Lung (tissue), 12 donors: ENCODE data around the gene CTDSPL. TPM values are rescaled to one million over a fixed set of nuclear protein-coding genes. Genes with fewer than 3 reads are reported as not detected.

Source experiments
- ATAC-seq: fragments of 200-7000 bp; cut with Tn5 transposase; one replicate; pipeline ENCODE4 v1.9.1; 2020; ENCODE audit warnings: moderate number of reproducible peaks; ENCODE audit not compliant: insufficient read depth, low FRiP score
- DNase-seq, 3 donors: peaks; one replicate each; pipeline ENCODE4 v3.0.0-alpha.2; 2013 to 2017
- H3K27ac ChIP-seq, 2 donors: one replicate each; pipeline ENCODE4 v1.5.1; 2013; ENCODE audit warnings: mild to moderate bottlenecking in 2 of 2, moderate library complexity in 2 of 2, control low read depth in 1 of 2, inconsistent platforms in 1 of 2, low read depth in 1 of 2, low read length in 1 of 2
- H3K27me3 ChIP-seq, 3 donors: one replicate each; pipeline ENCODE4 v1.5.1; 2013; ENCODE audit warnings: low read length in 2 of 3; ENCODE audit not compliant: control insufficient read depth in 3 of 3, insufficient read depth in 3 of 3
- H3K36me3 ChIP-seq, 4 donors: one replicate each; pipeline ENCODE4 v1.5.1; 2013; ENCODE audit warnings: low read length in 4 of 4, mild to moderate bottlenecking in 1 of 4, moderate library complexity in 1 of 4; ENCODE audit not compliant: control insufficient read depth in 4 of 4, insufficient read depth in 4 of 4
- H3K4me1 ChIP-seq, 5 donors: one replicate each; pipeline ENCODE4 v1.5.1; 2013; ENCODE audit warnings: low read length in 5 of 5, mild to moderate bottlenecking in 2 of 5, moderate library complexity in 1 of 5; ENCODE audit not compliant: control insufficient read depth in 5 of 5, insufficient read depth in 5 of 5
- H3K4me3 ChIP-seq: one replicate; pipeline ENCODE4 v1.5.1; 2013; ENCODE audit warnings: mild to moderate bottlenecking, control low read depth, moderate library complexity
- H3K9ac ChIP-seq, 2 donors: one replicate each; pipeline ENCODE4 v1.5.1; 2013; ENCODE audit warnings: low read length in 2 of 2, control low read depth in 1 of 2; ENCODE audit not compliant: insufficient read depth in 1 of 2
- H3K9me3 ChIP-seq, 4 donors: one replicate each; pipeline ENCODE4 v1.5.1; 2013; ENCODE audit warnings: low read length in 3 of 4, mild to moderate bottlenecking in 1 of 4, moderate library complexity in 1 of 4; ENCODE audit not compliant: control insufficient read depth in 4 of 4, insufficient read depth in 3 of 4
- WGBS, 2 donors: extraction: QIAGEN DNeasy Blood & Tissue Kit; methylation state at CpG; one replicate each; pipeline ENCODE4 v1.1.7; 2013; 5-methylcytosine and 5-hydroxymethylcytosine counted together
- polyA plus RNA-seq, 2 donors: library from polyadenylated mRNA; stranded (reverse); fragments of 200-250 nt; gene quantifications; one replicate each; pipeline ENCODE4 v1.2.1, GENCODE V29; 2013
- total RNA-seq, 2 donors: library from RNA; depleted of rRNA in 1 of 2; stranded (reverse); fragments of >200 nt in 1 of 2; gene quantifications; one replicate each; pipeline ENCODE4 v1.2.1, GENCODE V29; 2014 to 2021
- TF ChIP-seq, protein P1 (sequence below): IDR thresholded peaks from 2 replicates; pipeline ENCODE4 v1.5.1; 2012; ENCODE audit warnings: mild to moderate bottlenecking; ENCODE audit errors: control extremely low read depth, extremely low read depth
- donor health status: control.
- donor health status: control.
- donor health status: Bipolar disorder and iron deficiency.
- donor health status: healthy.
- donor health status: DM: yes; HTN: yes; CAD: no.

The CTDSPL gene
- total and polyA plus RNA-seq, 4 donors = 12.5 to 79.1 (median 33.5) TPM

DNA sequence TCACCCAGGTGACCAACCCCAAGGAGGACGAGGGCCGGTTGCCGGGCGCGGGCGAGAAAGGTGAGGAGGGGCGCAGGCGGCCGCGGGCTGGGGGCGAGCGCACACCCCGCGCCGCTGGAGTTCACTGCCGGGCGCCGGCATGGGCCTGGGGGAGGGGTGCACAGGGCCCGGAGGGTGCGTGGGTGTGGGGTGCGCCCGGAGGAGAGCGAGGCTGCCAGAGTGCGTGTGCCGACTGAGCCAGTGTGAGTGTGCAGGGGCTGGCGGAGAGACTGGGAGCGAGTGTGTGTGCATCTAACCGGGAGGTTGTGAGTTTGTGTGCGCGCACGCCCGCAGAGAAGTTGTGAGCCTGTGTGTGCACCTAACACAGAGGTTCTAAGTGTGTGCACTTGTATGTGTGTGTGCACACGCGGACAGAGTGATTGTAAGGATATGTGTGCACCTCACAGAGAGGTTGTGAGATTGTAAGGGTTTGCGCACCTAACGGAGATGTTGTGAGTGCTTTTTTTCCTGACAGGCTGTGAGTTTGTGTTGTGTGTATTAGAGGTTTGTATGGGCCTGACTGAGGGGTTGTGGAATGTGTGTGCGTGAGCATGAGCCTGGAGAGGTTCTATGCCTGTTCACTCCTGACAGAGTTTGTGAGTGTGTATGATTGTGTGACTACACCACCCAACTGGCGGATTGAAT, 681 bp downstream of the CTDSPL start:
- 4 to 6% methylated on average over 36 to 38 of the region's 38 CpGs for WGBS, 2 donors
- ATAC-seq (no peak), DNase-seq (peak; percentile 41 to 65 (median 52))
- TF ChIP-seq, protein P1, sequence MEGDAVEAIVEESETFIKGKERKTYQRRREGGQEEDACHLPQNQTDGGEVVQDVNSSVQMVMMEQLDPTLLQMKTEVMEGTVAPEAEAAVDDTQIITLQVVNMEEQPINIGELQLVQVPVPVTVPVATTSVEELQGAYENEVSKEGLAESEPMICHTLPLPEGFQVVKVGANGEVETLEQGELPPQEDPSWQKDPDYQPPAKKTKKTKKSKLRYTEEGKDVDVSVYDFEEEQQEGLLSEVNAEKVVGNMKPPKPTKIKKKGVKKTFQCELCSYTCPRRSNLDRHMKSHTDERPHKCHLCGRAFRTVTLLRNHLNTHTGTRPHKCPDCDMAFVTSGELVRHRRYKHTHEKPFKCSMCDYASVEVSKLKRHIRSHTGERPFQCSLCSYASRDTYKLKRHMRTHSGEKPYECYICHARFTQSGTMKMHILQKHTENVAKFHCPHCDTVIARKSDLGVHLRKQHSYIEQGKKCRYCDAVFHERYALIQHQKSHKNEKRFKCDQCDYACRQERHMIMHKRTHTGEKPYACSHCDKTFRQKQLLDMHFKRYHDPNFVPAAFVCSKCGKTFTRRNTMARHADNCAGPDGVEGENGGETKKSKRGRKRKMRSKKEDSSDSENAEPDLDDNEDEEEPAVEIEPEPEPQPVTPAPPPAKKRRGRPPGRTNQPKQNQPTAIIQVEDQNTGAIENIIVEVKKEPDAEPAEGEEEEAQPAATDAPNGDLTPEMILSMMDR = no peak
- Histone ChIP-seq H3K27me3 (no peaks in the 10 kb centered on the region), H3K9ac (peak overlapping the region; percentile 69 to 87), H3K9me3 (peaks cover 0 to 2% (median 0%) of the 10 kb centered on the region in 4 donors), H3K4me1 (peaks cover 0 to 30% (median 15%) of the 10 kb centered on the region in 5 donors), H3K27ac (peak overlapping the region; percentile 85 to 91), H3K4me3 (peak overlapping the region; percentile 83), H3K36me3 (peaks cover 0 to 5% (median 0%) of the 10 kb centered on the region in 4 donors)

DNA sequence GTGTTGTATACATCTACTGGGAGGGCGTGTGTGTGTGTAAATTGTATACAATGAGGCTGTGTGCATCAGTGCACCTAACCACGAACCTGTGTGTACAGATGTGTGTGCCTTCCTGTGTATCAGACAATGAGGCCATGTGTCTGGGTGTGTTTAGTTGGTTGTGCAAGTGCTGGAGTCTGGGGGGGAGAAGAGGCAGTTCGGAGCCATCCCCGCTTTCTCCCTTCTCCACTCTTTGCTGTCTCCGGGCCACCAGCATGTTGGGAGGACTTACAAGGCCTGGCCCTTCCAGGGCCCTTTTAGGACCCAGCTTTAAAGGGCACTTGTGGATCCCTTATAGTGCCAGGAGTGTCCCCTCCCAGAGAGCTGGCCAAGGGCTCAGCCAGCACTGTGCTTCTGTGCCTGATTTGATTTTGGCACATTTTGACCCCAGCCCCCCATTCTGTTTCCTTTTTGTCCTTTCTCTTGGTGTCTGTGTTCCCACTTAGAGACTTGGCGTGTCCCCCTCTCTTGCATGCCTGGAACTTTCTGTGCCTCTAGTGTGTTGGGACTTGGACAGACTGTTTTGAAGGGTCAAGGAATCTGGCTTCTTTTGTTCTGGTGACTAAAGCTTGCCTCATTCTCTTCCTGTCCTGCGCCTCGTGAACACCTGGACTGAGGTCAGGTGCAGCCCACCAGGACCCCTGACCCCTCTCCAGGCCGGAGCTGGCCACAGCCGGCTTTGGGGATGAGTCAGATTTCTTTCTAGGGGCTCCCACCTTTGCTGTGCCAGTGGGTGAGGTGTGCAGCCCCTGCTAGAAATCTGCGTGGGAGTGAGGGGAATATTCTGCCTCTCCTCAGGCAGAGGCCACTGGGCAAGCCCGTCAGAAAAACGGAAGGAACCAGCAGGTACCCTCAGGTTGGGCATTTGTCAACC, 1.5 kb downstream of the CTDSPL start:
- Histone ChIP-seq H3K9ac (peak overlapping the region; percentile 69 to 87), H3K36me3 (peaks cover 0 to 5% (median 0%) of the 10 kb centered on the region in 4 donors), H3K27me3 (no peaks in the 10 kb centered on the region), H3K4me3 (peak overlapping the region; percentile 83), H3K27ac (peak overlapping the region in 1 of 2 donors; percentile 91), H3K4me1 (peaks cover 0 to 30% (median 15%) of the 10 kb centered on the region in 5 donors), H3K9me3 (peaks cover 0 to 2% (median 0%) of the 10 kb centered on the region in 4 donors)
- WGBS, 2 donors = 25 to 30% methylated on average over 13 of the region's 13 CpGs
- DNase-seq = peak in 2 of 3 donors; percentile 35 to 57
- TF ChIP-seq, protein P1 = no peak
- no peak for ATAC-seq

DNA sequence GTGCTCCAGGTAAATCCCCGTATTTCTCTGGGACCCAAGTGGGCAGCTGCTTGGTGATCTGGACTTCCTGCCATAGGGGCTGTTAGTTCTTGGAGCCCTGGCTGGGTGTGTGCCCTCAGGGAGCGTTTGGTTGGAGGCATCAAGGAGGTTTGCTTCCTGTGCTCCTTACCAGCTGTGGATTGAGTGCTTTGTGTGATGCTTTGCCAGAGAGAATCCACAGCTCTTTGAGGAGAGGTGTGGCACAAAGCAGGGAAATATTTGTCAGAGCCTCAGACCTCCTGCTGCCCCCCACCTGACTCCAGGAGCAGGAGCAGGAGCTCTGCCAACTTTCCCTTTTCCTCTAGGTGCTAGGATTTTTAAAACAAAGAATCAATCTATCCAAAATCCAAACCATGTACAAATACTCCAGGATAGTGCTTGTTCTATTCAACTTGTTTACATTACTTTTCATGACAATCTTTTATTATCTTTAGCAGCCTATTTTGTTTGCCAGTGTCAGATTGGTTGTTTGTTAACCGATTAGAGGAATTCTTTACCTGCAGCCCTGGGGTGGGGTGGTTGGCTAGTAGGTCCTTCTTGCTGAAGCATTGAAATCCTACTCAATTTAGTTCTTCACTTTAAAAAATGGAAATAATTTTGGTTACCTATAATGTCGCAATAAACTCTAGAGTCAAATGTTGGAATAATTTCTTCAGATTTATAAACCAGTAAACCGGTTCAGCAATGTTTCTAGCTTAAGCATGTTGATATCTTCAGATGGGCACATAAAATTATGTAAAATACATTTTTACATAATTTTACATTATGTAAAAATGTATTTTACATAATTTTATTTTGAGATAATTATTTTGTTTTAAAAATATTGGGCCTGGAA, 2.5 kb downstream of the CTDSPL start:
- Histone ChIP-seq H3K27me3 (no peaks in the 10 kb centered on the region), H3K27ac (peak overlapping the region in 1 of 2 donors; percentile 91), H3K36me3 (peaks cover 0 to 5% (median 0%) of the 10 kb centered on the region in 4 donors), H3K9ac (peak overlapping the region; percentile 39 to 58), H3K4me1 (peaks cover 0 to 30% (median 15%) of the 10 kb centered on the region in 5 donors), H3K9me3 (peaks cover 0 to 2% (median under 1%) of the 10 kb centered on the region in 4 donors), H3K4me3 (no peak overlapping the region)
- ATAC-seq (no peak), DNase-seq (peak in 1 of 3 donors; percentile 49)
- TF ChIP-seq, protein P1 = no peak
- WGBS, 2 donors = 44 to 53% methylated on average over 5 of the region's 5 CpGs
